Measurements from ENCODE around the gene PARPBP. TPM values are rescaled to one million over a fixed set of nuclear protein-coding genes. Genes with fewer than 3 reads are reported as not detected.
"Not testable (repeated sequence)": the region's sequence is repeated elsewhere in the genome, so short reads cannot be mapped to it uniquely, and the experiment has no call there.

The PARPBP gene
- 1 to 10 TPM; 1.1 to 3.9 (median 2.3) TPM for total RNA-seq

GRCh38 chr12:102119674-102120563 lies at the start of gene PARPBP, which contains the start of gene NUP37:
Gene PARPBP (plus strand): TSS chr12:102120183. CDS start chr12:102123889, 3,706 bp downstream.
Gene NUP37 (minus strand): TSS chr12:102120114. CDS start chr12:102118518, 1,596 bp downstream.
- intact Hi-C loops (cut with DNase I; ENCODE audit: low total_unique reads) = no loop called here
- Histone ChIP-seq H3K27ac (peak within 1 kb of the TSS; percentile 85 to 90), H3K27me3 (no peaks in the 10 kb centered on the region), H3K4me3 (peak within 1 kb of the TSS; percentile 69 to 86 (median 83)), H3K4me1 (peaks cover 0 to 5% of the 10 kb centered on the region in 2 donors), H3K36me3 (peaks cover 3% of the 10 kb centered on the region), H3K9me3 (no peaks in the 10 kb centered on the region)
- TF ChIP-seq POLR2A (IDR thresholded peaks at IDR 0.05) (peak; percentile 38), POLR2AphosphoS5 (IDR thresholded peaks at IDR 0.05) (peak; percentile 72 to 91 (median 76)), CTCF (IDR thresholded peaks at IDR 0.05) (peak in 1 of 3 donors; percentile 7)
- peak; percentile 71 to 85 for DNase-seq (ENCODE audit: low spot score in 2 of 2)

- H3K9me3 ChIP-seq; DNase-seq (ENCODE audit: low spot score in 2 of 2); intact Hi-C loops (cut with DNase I; ENCODE audit: low total_unique reads); H3K27me3 ChIP-seq; H3K4me3 ChIP-seq; H3K4me1 ChIP-seq; H3K36me3 ChIP-seq: not testable (repeated sequence)
- peak overlapping the region in 1 of 2 donors; percentile 33 for H3K27ac ChIP-seq
Observed at GRCh38 chr12:102072092-102072491, 47.9 kb upstream of the PARPBP start.

- Histone ChIP-seq H3K4me1 (no peaks in the 10 kb centered on the region), H3K27ac (no peak overlapping the region), H3K27me3 (no peaks in the 10 kb centered on the region), H3K9me3 (no peaks in the 10 kb centered on the region), H3K36me3 (peaks cover 5% of the 10 kb centered on the region), H3K4me3 (no peak overlapping the region)
- DNase-seq (ENCODE audit: low spot score in 2 of 2) = no peak
- TF ChIP-seq CTCF (IDR thresholded peaks at IDR 0.05) (no peak), POLR2AphosphoS5 (IDR thresholded peaks at IDR 0.05) (no peak), POLR2A (IDR thresholded peaks at IDR 0.05) (no peak)
- intact Hi-C loops (cut with DNase I; ENCODE audit: low total_unique reads) = no loop called here
Observed at GRCh38 chr12:102080842-102081241, 39.1 kb upstream of the PARPBP start.

- H3K4me1 ChIP-seq; H3K36me3 ChIP-seq; H3K4me3 ChIP-seq; H3K27ac ChIP-seq; H3K9me3 ChIP-seq; DNase-seq (ENCODE audit: low spot score in 2 of 2); intact Hi-C loops (cut with DNase I; ENCODE audit: low total_unique reads); H3K27me3 ChIP-seq: not testable (repeated sequence)
Observed at GRCh38 chr12:102089228-102089835, 30.7 kb upstream of the PARPBP start.

GRCh38 chr12:102093319-102093718 lies 26.7 kb upstream of the PARPBP start:
- DNase-seq (ENCODE audit: low spot score in 2 of 2) = no peak
- TF ChIP-seq CTCF (IDR thresholded peaks at IDR 0.05) = no peak
- Histone ChIP-seq H3K27me3 (no peaks in the 10 kb centered on the region), H3K27ac (no peak overlapping the region), H3K36me3 (no peaks in the 10 kb centered on the region), H3K9me3 (no peaks in the 10 kb centered on the region), H3K4me1 (no peaks in the 10 kb centered on the region), H3K4me3 (no peak overlapping the region)
- intact Hi-C loops (cut with DNase I; ENCODE audit: low total_unique reads) = no loop called here

- intact Hi-C loops (cut with DNase I; ENCODE audit: low total_unique reads) = no loop called here
- DNase-seq (ENCODE audit: low spot score in 2 of 2) = no peak
- peak in 1 of 3 donors; percentile 12 for TF ChIP-seq CTCF (IDR thresholded peaks at IDR 0.05)
- TF ChIP-seq POLR2A (IDR thresholded peaks at IDR 0.05) = no peak
- no peaks in the 10 kb centered on the region for H3K9me3 ChIP-seq
- H3K27me3 ChIP-seq = no peaks in the 10 kb centered on the region
- H3K36me3 ChIP-seq = no peaks in the 10 kb centered on the region
- H3K27ac ChIP-seq = no peak overlapping the region
- no peak overlapping the region for H3K4me3 ChIP-seq
- H3K4me1 ChIP-seq = no peaks in the 10 kb centered on the region
Observed at GRCh38 chr12:102095677-102096263, 24.2 kb upstream of the PARPBP start.
